HCT116 (cell line): Measurements from ENCODE around the gene MRPS18A. TPM values are rescaled to one million over a fixed set of nuclear protein-coding genes. Genes with fewer than 3 reads are reported as not detected.

Experiments
- ATAC-seq: fragments of 200-7000 bp; cut with Tn5 transposase; 2 replicates; pipeline ENCODE4 v1.9.1; 2020; ENCODE audit warnings: mild to moderate bottlenecking, moderate library complexity
- BruUV-seq: library from RNA; stranded (reverse); fragments of 400-500 nt; replicated peaks from 2 replicates; lab custom pipeline; 2021; lab: Mats Ljungman, UMichigan
- CTCF ChIA-PET: fragments of 300-600 bp; sonication (Branson Sonifier 250); formaldehyde crosslinking; loops from one replicate; lab custom pipeline; 2021; ENCODE audit warnings: antibody characterized with exemption; lab: Charles Lee
- POLR2A ChIA-PET: fragments of 300-600, 350-600 bp; sonication (Branson Sonifier 250); formaldehyde crosslinking; loops from one replicate; lab custom pipeline; 2021; ENCODE audit warnings: antibody characterized with exemption; lab: Charles Lee
- RAD21 ChIA-PET, 2 experiments: fragments of 300-600 bp; sonication (Branson Sonifier 250); formaldehyde crosslinking; loops; one replicate each; lab custom pipeline; 2023; ENCODE audit warnings: low total read pairs in 2 of 2; ENCODE audit not compliant: uncharacterized antibody in 2 of 2, unreplicated experiment in 2 of 2, low non-redundant PET in 1 of 2; lab: Charles Lee
- DNase-seq: peaks from one replicate; pipeline ENCODE4 v3.0.0-alpha.2; 2010; ENCODE audit warnings: low read depth, low spot score
- H2AFZ ChIP-seq: fragments of 200-600 bp; shearing (Covaris generic), sonication (generic); 2 replicates; pipeline ENCODE4 v1.6.1; 2017; ENCODE audit warnings: low read depth, mixed run types, mixed read lengths, antibody characterized with exemption, low read length; ENCODE audit not compliant: poor library complexity, severe bottlenecking
- H3K27ac ChIP-seq: 2 replicates; pipeline ENCODE4 v1.5.1; 2012; ENCODE audit warnings: low read depth, low read length
- H3K27me3 ChIP-seq: fragments of 200-600 bp; sonication (generic); 2 replicates; pipeline ENCODE4 v1.6.1; 2016; ENCODE audit warnings: mixed run types, low read length, mixed read lengths; ENCODE audit not compliant: insufficient read depth
- H3K36me3 ChIP-seq, 2 experiments: fragments of 200-500 bp in 1 of 2; fragments of 200-600 bp in 1 of 2; sonication (Bioruptor generic) in 1 of 2; sonication (generic) in 1 of 2; 2 replicates each; pipeline versions ENCODE4 v1.5.1 to v1.6.1; 2014 to 2016; ENCODE audit warnings: low read length in 2 of 2, inconsistent platforms in 1 of 2, mixed read lengths in 1 of 2, mixed run types in 1 of 2; ENCODE audit not compliant: insufficient read depth in 2 of 2, control insufficient read depth in 1 of 2
- H3K4me1 ChIP-seq, 2 experiments: fragments of 200-600 bp in 1 of 2; sonication (generic) in 1 of 2; 2 replicates each; pipeline versions ENCODE4 v1.5.1 to v1.6.1; 2012 to 2017; ENCODE audit warnings: low read length in 2 of 2, inconsistent platforms in 1 of 2, mild to moderate bottlenecking in 1 of 2, mixed read lengths in 1 of 2, mixed run types in 1 of 2, moderate library complexity in 1 of 2; ENCODE audit not compliant: insufficient read depth in 2 of 2, control insufficient read depth in 1 of 2
- H3K4me2 ChIP-seq: fragments of 200-600 bp; sonication (generic); 2 replicates; pipeline ENCODE4 v1.6.1; 2017; ENCODE audit warnings: mixed run types, low read length, mixed read lengths
- H3K4me3 ChIP-seq, 2 experiments: fragments of 200-600 bp in 1 of 2; sonication (generic) in 1 of 2; replicated peaks in 1 of 2; 2 replicates each; pipeline ENCODE4 v1.5.1; 2011 to 2016; ENCODE audit warnings: low read length in 2 of 2, control low read depth in 1 of 2, low read depth in 1 of 2, mild to moderate bottlenecking in 1 of 2, mixed read lengths in 1 of 2, mixed run types in 1 of 2
- H3K79me2 ChIP-seq: fragments of 200-600 bp; sonication (generic); 2 replicates; pipeline ENCODE4 v1.6.1; 2017; ENCODE audit warnings: mild to moderate bottlenecking, mixed run types, low read length, moderate library complexity, mixed read lengths; ENCODE audit not compliant: insufficient read depth
- H3K9ac ChIP-seq: fragments of 200-600 bp; sonication (generic); 2 replicates; pipeline ENCODE4 v1.6.1; 2016; ENCODE audit warnings: low read length, mixed read lengths
- H3K9me2 ChIP-seq: fragments of 200-600 bp; sonication (generic), shearing (Covaris generic); 2 replicates; pipeline ENCODE4 v1.6.1; 2017; ENCODE audit warnings: mixed run types, mild to moderate bottlenecking, moderate library complexity; ENCODE audit not compliant: insufficient read depth
- H3K9me3 ChIP-seq, 2 experiments: fragments of 200-500 bp in 1 of 2; fragments of 200-600 bp in 1 of 2; sonication (Bioruptor generic) in 1 of 2; sonication (generic) in 1 of 2; 2 replicates each; pipeline ENCODE4 v1.6.1; 2014 to 2017; ENCODE audit warnings: low read length in 2 of 2, mixed read lengths in 2 of 2, inconsistent platforms in 1 of 2, low read depth in 1 of 2, mild to moderate bottlenecking in 1 of 2, mixed run types in 1 of 2, moderate library complexity in 1 of 2; ENCODE audit not compliant: control insufficient read depth in 1 of 2, insufficient read depth in 1 of 2
- H4K20me1 ChIP-seq: fragments of 200-600 bp; sonication (generic), shearing (Covaris generic); 2 replicates; pipeline ENCODE4 v1.6.1; 2017; ENCODE audit warnings: mixed run types, mild to moderate bottlenecking, moderate library complexity; ENCODE audit not compliant: insufficient read depth
- EGR1 ChIP-seq: IDR thresholded peaks from 2 replicates; pipeline ENCODE4 v1.6.1; 2012; ENCODE audit warnings: low read depth
- ELF1 ChIP-seq: IDR thresholded peaks from 2 replicates; pipeline ENCODE4 v1.6.1; 2012; ENCODE audit warnings: low read depth, borderline replicate concordance
- EZH2 ChIP-seq: fragments of 200-600 bp; sonication (generic); IDR thresholded peaks from 2 replicates; pipeline ENCODE4 v1.6.1; 2017; ENCODE audit warnings: antibody characterized with exemption, mixed run types
- EZH2phosphoT487 ChIP-seq: fragments of 200-600 bp; IDR thresholded peaks from 2 replicates; pipeline ENCODE4 v1.6.1; 2018; ENCODE audit warnings: antibody characterized with exemption, borderline replicate concordance
- FOSL1 ChIP-seq: IDR thresholded peaks from 2 replicates; pipeline ENCODE4 v1.6.1; 2012; ENCODE audit warnings: low read depth
- JUND ChIP-seq: IDR thresholded peaks from 2 replicates; pipeline ENCODE4 v1.6.1; 2012
- POLR2A ChIP-seq: IDR thresholded peaks from 2 replicates; pipeline ENCODE4 v1.7.0; 2011; ENCODE audit warnings: borderline replicate concordance; ENCODE audit not compliant: insufficient read depth, insufficient read length; ENCODE audit errors: extremely low read depth
- SIN3A ChIP-seq: IDR thresholded peaks from 2 replicates; pipeline ENCODE4 v1.6.1; 2012; ENCODE audit warnings: low read depth
- SRF ChIP-seq: IDR thresholded peaks from 2 replicates; pipeline ENCODE4 v1.6.1; 2012; ENCODE audit warnings: low read depth
- TCF7L2 ChIP-seq: IDR thresholded peaks from 2 replicates; pipeline ENCODE4 v1.7.0; 2011; ENCODE audit warnings: borderline replicate concordance, inconsistent platforms; ENCODE audit not compliant: insufficient read depth, insufficient read length; ENCODE audit errors: extremely low read depth
- YY1 ChIP-seq: IDR thresholded peaks from 2 replicates; pipeline ENCODE4 v1.6.1; 2011; ENCODE audit warnings: low read length, low read depth, moderate library complexity, mild to moderate bottlenecking; ENCODE audit not compliant: insufficient replicate concordance; ENCODE audit errors: extremely low read depth
- intact Hi-C: fragments of 100-400 bp; cut with micrococcal nuclease; formaldehyde crosslinking; loops from 2 replicates; pipeline ENCODE4 v1.10.0; 2022
- total RNA-seq: library from RNA; stranded (reverse); gene quantifications from one replicate; pipeline ENCODE4 v1.2.1, GENCODE V29; 2021; ENCODE audit not compliant: unreplicated experiment
- TF ChIP-seq, protein P1 (sequence below), 3 experiments: fragments of 200-600 bp in 1 of 3; sonication (generic) in 1 of 3; IDR thresholded peaks in 2 of 3; conservative IDR thresholded peaks in 1 of 3; 2 replicates each; pipeline ENCODE4 v1.5.1; 2012 to 2017; ENCODE audit warnings: low read depth in 2 of 3, low read length in 2 of 3, antibody characterized with exemption in 1 of 3, borderline replicate concordance in 1 of 3, control low read depth in 1 of 3, mild to moderate bottlenecking in 1 of 3, mixed read lengths in 1 of 3, mixed run types in 1 of 3, moderate library complexity in 1 of 3; ENCODE audit not compliant: insufficient read depth in 1 of 3

MRPS18A gene
- total RNA-seq, 1 experiment from 2014 or later, result 63.0 TPM

DNA sequence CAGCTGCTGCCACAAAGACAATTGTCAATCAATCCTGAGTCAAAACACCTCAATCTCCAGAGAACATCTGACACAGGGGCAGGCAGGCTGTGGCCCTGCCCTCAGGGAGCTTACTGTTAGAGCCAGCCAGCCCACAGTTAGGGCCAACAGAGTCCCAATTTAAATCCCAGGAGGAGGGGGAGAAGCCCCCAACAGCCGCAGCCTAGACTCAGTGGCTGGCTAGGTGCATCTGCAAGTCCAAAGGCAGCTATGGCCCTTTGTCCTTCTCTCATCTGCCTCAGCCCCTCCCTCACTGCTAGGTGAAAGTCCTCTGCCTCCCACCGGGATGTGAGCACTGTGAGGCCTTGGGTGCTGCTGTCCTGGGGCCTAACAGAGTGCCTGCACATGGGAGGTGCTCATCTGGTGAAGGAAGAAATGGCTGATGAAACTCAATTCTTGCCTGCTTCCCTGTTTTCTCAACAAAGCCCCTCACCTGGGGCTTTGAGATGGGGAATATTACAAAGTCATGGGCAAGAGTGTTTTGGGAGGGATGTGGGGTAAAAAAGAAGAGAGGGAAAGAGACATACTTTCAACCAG lies 48.7 kb upstream of the MRPS18A start:
- Histone ChIP-seq H3K9ac (no peak overlapping the region), H4K20me1 (no peaks in the 10 kb centered on the region), H3K79me2 (no peaks in the 10 kb centered on the region), H3K36me3 (no peaks in the 10 kb centered on the region), H2AFZ (no peak overlapping the region), H3K4me1 (peaks cover 0 to 7% of the 10 kb centered on the region in 2 experiments; a peak in 3 of 4 replicates), H3K27me3 (no peaks in the 10 kb centered on the region), H3K9me3 (no peaks in the 10 kb centered on the region), H3K4me2 (no peak overlapping the region), H3K27ac (no peak overlapping the region), H3K9me2 (no peaks in the 10 kb centered on the region), H3K4me3 (no peak overlapping the region)
- ATAC-seq (no peak), DNase-seq (no peak)
- no TSS peak for BruUV-seq
- no peak for TF ChIP-seq YY1
- no peak for TF ChIP-seq SIN3A
- TF ChIP-seq ELF1, result no peak
- no peak for TF ChIP-seq EZH2phosphoT487
- TF ChIP-seq POLR2A, result no peak
- TF ChIP-seq EGR1, result no peak
- no peak for TF ChIP-seq JUND
- TF ChIP-seq TCF7L2, result no peak
- no peak for TF ChIP-seq FOSL1
- TF ChIP-seq, protein P1, sequence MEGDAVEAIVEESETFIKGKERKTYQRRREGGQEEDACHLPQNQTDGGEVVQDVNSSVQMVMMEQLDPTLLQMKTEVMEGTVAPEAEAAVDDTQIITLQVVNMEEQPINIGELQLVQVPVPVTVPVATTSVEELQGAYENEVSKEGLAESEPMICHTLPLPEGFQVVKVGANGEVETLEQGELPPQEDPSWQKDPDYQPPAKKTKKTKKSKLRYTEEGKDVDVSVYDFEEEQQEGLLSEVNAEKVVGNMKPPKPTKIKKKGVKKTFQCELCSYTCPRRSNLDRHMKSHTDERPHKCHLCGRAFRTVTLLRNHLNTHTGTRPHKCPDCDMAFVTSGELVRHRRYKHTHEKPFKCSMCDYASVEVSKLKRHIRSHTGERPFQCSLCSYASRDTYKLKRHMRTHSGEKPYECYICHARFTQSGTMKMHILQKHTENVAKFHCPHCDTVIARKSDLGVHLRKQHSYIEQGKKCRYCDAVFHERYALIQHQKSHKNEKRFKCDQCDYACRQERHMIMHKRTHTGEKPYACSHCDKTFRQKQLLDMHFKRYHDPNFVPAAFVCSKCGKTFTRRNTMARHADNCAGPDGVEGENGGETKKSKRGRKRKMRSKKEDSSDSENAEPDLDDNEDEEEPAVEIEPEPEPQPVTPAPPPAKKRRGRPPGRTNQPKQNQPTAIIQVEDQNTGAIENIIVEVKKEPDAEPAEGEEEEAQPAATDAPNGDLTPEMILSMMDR (IDR thresholded peaks at IDR 0.05 in 2 of 3, conservative IDR thresholded peaks at IDR 0.05 in 1 of 3; ENCODE audit: borderline replicate concordance in 1 of 3, insufficient read depth in 1 of 3, low read depth in 2 of 3, low read length in 2 of 3), result no peak
- TF ChIP-seq SRF, result no peak
- TF ChIP-seq EZH2, result no peak
- ChIA-PET CTCF (no interaction called here), POLR2A (interaction anchor here (0.8 kb wide), 1 partner anchor 33 kb away, joined by 3 read pairs; no protein-coding TSS in a partner anchor), RAD21 (no interaction called here)
- intact Hi-C loops, result no loop called here
